ENCODE data around the gene POLE4. TPM values are rescaled to one million over a fixed set of nuclear protein-coding genes. Genes with fewer than 3 reads are reported as not detected.
A peak's percentile ranks its signal among the peaks of the same experiment; 100 is the strongest.

Gene POLE4, protein sequence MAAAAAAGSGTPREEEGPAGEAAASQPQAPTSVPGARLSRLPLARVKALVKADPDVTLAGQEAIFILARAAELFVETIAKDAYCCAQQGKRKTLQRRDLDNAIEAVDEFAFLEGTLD
- 46.1 and 55.3 TPM in 2 replicates for total RNA-seq

DNA sequence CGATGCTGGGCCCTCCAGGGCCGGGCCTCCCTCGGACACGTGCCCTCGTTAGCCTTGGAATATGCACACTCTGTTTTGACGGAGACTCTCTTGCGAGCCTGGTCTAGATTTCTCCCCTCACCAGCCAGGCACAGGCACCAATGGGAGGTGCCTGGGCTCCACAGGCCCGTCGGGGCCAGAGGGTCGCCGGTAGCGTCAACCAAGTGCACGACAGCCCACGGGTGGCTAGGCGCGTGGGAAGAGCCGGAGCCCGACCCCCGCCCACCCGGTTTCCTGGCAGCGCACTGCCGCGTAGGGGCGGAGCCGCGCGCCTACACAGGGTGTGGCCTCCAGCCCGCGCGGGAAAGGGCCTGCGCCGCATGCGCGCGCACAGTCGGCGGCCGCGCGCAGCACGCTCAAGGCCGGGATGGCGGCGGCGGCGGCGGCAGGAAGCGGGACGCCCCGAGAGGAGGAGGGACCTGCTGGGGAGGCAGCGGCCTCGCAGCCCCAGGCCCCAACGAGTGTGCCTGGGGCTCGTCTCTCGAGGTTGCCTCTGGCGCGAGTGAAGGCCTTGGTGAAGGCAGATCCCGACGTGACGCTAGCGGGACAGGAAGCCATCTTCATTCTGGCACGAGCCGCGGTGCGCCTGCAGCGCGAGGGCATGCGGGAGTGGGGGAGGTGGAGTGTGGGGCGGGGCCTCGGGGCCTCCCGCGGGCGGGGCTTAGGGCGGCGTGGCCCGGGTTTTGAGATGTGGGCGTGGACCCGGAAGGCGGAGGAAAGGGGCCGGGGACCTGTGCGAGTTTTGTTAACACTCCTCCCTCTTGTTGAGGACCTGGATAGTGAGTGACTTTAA lies at the start of gene POLE4:
TSS of gene POLE4 (plus strand) at position 370 of the 832 bp plus-strand sequence. CDS start at position 407, 37 bp downstream.
- Mint-ChIP-seq H3K9me3 (no peaks in the 10 kb centered on the region), H3K36me3 (ENCODE audit: low read depth) (peaks cover 63% of the 10 kb centered on the region), H3K27ac (peak within 1 kb of the TSS; percentile 86), H3K4me3 (ENCODE audit: low read depth) (peak within 1 kb of the TSS; percentile 79), H3K27me3 (ENCODE audit: low read depth) (no peaks in the 10 kb centered on the region), H3K4me1 (ENCODE audit: low read depth) (peaks cover 51% of the 10 kb centered on the region)
- intact Hi-C loops (cut with micrococcal nuclease), result loop anchor here (2.0 to 5.0 kb wide), 2 partner anchors 121 to 752 kb away; partner anchors contain the start of gene GCFC2
- DNase-seq (ENCODE audit: low spot score), result peak; percentile 90

DNA sequence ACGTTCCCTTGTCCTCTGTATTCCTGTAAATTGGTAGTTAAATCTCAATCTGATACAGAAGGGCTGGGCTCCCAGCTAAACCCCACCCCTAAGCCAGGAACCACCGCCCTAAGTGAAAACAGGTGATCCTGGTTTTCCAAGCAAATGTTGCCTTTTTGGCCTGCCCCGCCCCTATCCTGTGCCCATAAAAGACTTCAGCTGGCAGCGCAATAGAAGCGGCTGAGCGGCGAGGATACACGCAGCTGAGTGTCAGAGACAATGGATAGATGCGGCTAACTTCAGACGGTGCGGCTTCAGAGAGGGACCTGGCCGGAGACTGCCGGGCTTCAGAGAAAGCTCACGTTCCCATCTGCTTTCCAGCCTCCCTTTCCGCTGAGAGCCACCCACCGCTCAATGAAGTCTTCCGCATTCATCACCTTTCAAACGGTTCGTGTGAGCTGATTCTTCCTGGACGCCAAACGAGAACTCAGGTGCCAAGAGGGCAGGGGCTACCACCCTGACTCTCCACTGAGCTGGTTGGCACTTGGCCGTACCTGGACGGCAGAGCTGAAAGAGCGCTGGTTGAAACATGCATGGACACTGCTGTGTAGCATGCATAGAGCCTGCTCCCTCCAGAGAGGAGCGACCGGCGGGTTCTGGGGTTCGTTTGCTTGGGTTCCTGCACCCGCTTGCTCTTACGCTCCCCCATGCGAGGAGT lies 49.5 kb upstream of the POLE4 start:
- Mint-ChIP-seq H3K27ac (no peak overlapping the region), H3K4me3 (ENCODE audit: low read depth) (no peak overlapping the region), H3K36me3 (ENCODE audit: low read depth) (no peaks in the 10 kb centered on the region), H3K4me1 (ENCODE audit: low read depth) (peaks cover 5% of the 10 kb centered on the region), H3K9me3 (no peaks in the 10 kb centered on the region), H3K27me3 (ENCODE audit: low read depth) (peaks cover 29% of the 10 kb centered on the region)
- no peak for DNase-seq (ENCODE audit: low spot score)
- intact Hi-C loops (cut with micrococcal nuclease), result no loop called here

DNA sequence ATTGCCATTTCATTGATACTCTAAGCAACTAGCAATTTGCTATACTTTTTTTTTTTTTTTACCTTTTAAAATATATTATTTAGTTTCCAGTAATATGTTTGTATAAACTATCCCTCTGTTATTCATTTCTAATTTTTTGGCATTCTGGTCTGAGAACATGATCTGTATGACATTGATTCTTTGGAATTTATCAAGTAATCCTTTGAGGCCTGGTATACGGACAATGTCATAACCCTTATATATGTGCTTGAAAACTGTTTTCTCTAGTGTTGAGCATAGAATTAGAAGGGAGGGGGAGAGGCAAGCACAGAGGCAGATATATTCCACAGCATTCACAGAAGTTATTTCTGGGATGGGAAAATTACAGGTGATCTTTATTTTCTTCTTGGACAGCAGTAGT lies 48.2 kb upstream of the POLE4 start:
- peaks cover 8% of the 10 kb centered on the region for H3K4me1 Mint-ChIP-seq (ENCODE audit: low read depth)
- H3K27me3 Mint-ChIP-seq (ENCODE audit: low read depth), result peaks cover 38% of the 10 kb centered on the region
- H3K4me3 Mint-ChIP-seq (ENCODE audit: low read depth), result no peak overlapping the region
- intact Hi-C loops (cut with micrococcal nuclease), result loop anchor here (10.0 kb wide), 1 partner anchor 145 kb away; no protein-coding TSS in a partner anchor
- no peak for DNase-seq (ENCODE audit: low spot score)
- no peaks in the 10 kb centered on the region for H3K9me3 Mint-ChIP-seq
- H3K36me3 Mint-ChIP-seq (ENCODE audit: low read depth), result no peaks in the 10 kb centered on the region
- no peak overlapping the region for H3K27ac Mint-ChIP-seq

DNA sequence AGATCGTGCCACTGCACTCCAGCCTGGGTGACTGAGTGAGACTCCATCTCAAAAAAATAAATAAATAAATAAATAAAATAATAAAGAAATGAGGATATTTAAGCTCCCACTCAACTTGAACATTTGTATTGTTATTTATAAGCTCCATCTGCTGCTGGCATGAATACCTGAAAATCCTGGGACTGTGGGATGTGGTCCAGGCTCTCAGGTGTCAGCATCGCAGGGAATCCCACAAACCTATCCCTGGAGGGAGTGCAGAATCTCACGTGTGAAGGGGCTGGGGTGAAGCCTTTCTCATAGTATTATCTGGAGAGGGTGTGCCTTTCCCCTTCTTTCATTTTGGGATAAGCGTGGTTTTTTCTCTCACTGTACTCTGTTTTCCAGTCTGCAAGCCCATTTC lies 47.4 kb upstream of the POLE4 start:
- peaks cover 39% of the 10 kb centered on the region for H3K27me3 Mint-ChIP-seq (ENCODE audit: low read depth)
- intact Hi-C loops (cut with micrococcal nuclease), result loop anchor here (10.0 kb wide), 1 partner anchor 144 kb away; no protein-coding TSS in a partner anchor
- H3K9me3 Mint-ChIP-seq, result no peaks in the 10 kb centered on the region
- H3K36me3 Mint-ChIP-seq (ENCODE audit: low read depth), result no peaks in the 10 kb centered on the region
- no peak overlapping the region for H3K4me3 Mint-ChIP-seq (ENCODE audit: low read depth)
- no peak for DNase-seq (ENCODE audit: low spot score)
- H3K27ac Mint-ChIP-seq, result no peak overlapping the region
- H3K4me1 Mint-ChIP-seq (ENCODE audit: low read depth), result peaks cover 16% of the 10 kb centered on the region

DNA sequence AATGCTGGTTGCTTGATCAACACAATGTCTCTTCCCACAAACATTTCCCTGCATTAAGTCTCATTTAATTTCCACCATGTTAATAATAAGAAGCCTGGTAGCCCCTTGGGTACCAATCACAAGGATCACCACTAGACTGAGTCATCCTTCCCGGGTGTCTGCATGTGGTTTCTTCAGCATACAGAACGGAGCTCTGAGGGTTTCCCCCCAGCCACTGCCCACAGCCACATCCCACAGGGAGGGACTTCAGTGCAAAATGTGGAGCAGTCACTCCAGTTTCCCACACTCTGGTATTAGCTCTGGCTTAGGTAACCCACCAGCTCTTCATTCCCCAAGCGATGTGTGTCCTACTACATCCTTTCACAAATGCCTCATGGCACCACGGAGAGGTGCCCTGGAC lies 42.7 kb upstream of the POLE4 start:
- no peak overlapping the region for H3K4me3 Mint-ChIP-seq (ENCODE audit: low read depth)
- no peak for DNase-seq (ENCODE audit: low spot score)
- H3K27ac Mint-ChIP-seq, result no peak overlapping the region
- no peaks in the 10 kb centered on the region for H3K9me3 Mint-ChIP-seq
- no peaks in the 10 kb centered on the region for H3K36me3 Mint-ChIP-seq (ENCODE audit: low read depth)
- intact Hi-C loops (cut with micrococcal nuclease), result loop anchor here (10.0 kb wide), 1 partner anchor 139 kb away; no protein-coding TSS in a partner anchor
- H3K27me3 Mint-ChIP-seq (ENCODE audit: low read depth), result peaks cover 36% of the 10 kb centered on the region
- H3K4me1 Mint-ChIP-seq (ENCODE audit: low read depth), result peaks cover 13% of the 10 kb centered on the region

DNA sequence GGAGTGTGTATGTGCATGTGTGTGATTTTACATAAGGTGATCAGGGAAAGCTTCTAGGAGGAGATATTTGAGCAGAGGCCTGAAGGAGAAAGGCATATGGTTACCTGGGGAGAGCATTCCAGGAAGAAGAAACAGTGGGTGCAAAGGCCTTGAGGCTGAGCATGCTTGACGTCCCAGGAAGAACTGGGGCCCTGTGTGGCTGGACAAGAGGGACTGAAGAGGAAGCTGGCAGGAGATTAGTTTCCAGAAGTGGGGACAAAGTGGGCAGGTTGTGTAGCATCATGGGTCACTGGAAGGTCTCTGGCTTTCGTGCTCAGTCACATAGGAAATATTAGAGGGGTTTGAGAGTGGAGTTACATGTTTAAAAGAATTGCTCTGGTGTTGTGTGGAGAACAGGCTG lies 42.0 kb upstream of the POLE4 start:
- no peak for DNase-seq (ENCODE audit: low spot score)
- no peak overlapping the region for H3K4me3 Mint-ChIP-seq (ENCODE audit: low read depth)
- H3K27ac Mint-ChIP-seq, result no peak overlapping the region
- peaks cover 38% of the 10 kb centered on the region for H3K27me3 Mint-ChIP-seq (ENCODE audit: low read depth)
- no peaks in the 10 kb centered on the region for H3K9me3 Mint-ChIP-seq
- peaks cover 13% of the 10 kb centered on the region for H3K4me1 Mint-ChIP-seq (ENCODE audit: low read depth)
- H3K36me3 Mint-ChIP-seq (ENCODE audit: low read depth), result no peaks in the 10 kb centered on the region
- intact Hi-C loops (cut with micrococcal nuclease), result loop anchor here (10.0 kb wide), 1 partner anchor 138 kb away; no protein-coding TSS in a partner anchor

DNA sequence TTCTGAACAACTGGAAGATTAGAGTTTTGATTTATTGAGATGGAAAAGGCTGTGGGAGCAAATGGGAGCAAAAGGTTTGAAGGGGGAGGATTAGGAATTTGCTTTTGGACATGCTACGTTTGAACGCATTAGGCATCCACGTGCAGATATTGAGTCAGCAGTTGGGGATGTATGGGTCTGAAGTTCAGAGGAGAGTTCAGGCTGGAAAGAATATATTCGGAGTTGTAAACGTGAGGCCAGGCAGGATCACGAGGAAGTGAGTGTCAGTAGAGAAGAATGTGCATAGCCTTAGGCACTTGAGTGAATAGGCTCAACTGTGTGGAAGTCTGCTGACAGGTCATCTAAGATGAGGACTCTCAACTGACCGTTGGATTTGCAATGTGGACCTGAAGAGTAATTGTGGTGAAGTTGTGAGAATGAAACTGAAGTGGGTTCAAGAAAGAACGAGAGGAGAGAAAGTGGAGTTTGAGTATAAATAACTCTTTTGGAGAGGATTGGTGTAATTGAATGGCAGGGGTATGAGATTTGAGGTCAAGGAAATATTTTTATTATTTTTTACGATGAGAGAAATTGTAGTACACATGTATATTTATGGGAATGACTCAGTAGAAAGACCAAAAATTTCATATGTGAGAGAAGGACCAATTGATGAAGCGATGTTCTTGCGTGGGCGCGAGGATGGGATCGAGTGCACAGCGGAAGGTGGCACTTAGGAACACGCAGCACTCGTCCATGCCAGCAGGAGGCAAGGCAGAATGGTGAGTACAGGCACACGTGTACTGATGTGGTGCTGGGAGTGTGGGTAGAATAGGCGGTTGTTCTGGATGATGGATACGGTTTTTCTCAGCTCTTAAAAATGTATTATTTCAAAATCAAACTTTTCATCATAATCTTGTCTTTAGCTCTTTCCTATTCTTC lies 40.5 kb upstream of the POLE4 start:
- Mint-ChIP-seq H3K27ac (no peak overlapping the region), H3K4me3 (ENCODE audit: low read depth) (no peak overlapping the region), H3K36me3 (ENCODE audit: low read depth) (no peaks in the 10 kb centered on the region), H3K4me1 (ENCODE audit: low read depth) (peaks cover 13% of the 10 kb centered on the region), H3K27me3 (ENCODE audit: low read depth) (peaks cover 35% of the 10 kb centered on the region), H3K9me3 (no peaks in the 10 kb centered on the region)
- no peak for DNase-seq (ENCODE audit: low spot score)
- intact Hi-C loops (cut with micrococcal nuclease), result loop anchor here (10.0 kb wide), 1 partner anchor 137 kb away; no protein-coding TSS in a partner anchor

DNA sequence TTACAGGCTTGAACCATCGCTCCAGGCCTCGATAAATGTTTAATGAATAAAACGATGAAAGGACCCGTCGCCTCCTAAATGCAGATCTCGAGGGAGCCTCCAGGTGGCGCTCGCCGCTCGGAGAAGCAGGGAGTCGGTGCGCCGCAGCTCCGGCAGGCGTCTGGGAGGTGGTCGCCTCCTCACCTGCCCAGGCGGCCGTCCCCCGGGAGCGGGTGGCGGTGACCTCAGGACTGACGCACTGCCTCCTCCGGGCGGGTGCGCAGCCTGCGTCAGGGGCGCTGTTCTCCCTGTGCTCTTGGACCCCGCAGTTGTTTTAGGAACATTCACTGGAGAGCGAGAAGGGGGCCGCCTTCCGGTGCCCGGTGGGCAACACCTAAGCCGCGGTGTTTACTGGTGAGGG lies 38.6 kb upstream of the POLE4 start:
- Mint-ChIP-seq H3K4me1 (ENCODE audit: low read depth) (peaks cover 9% of the 10 kb centered on the region), H3K4me3 (ENCODE audit: low read depth) (no peak overlapping the region), H3K9me3 (no peaks in the 10 kb centered on the region), H3K36me3 (ENCODE audit: low read depth) (no peaks in the 10 kb centered on the region), H3K27me3 (ENCODE audit: low read depth) (peaks cover 22% of the 10 kb centered on the region), H3K27ac (no peak overlapping the region)
- intact Hi-C loops (cut with micrococcal nuclease), result loop anchor here (1.0 to 10.0 kb wide), 2 partner anchors 135 to 484 kb away; no protein-coding TSS in a partner anchor
- peak; percentile 51 for DNase-seq (ENCODE audit: low spot score)

DNA sequence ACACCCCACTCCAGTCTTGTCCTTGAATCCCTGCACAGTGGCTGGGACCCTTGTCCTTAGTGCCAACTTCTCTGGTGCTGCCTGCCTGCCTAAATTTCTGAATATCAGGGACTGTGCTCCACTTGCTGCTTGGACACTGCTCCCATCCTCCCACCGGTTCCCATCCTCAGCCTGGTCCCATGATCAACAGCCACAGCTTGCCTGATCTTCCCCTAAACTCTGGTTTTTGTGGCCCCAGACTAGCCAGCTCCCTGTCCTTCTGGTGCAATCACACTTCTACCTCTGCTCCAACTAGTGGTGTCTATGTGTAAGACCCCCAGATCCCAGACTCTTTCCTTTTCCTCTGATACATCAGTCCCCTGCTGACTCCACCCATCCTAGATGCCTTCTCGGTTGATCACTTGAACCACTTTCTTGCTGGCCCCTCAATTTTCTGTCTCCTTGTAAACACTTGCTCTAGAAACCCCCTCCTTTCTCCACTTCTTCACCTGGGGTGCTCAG lies 37.2 kb upstream of the POLE4 start:
- Mint-ChIP-seq H3K9me3 (no peaks in the 10 kb centered on the region), H3K4me1 (ENCODE audit: low read depth) (no peaks in the 10 kb centered on the region), H3K27me3 (ENCODE audit: low read depth) (peaks cover 19% of the 10 kb centered on the region), H3K27ac (no peak overlapping the region), H3K36me3 (ENCODE audit: low read depth) (no peaks in the 10 kb centered on the region), H3K4me3 (ENCODE audit: low read depth) (no peak overlapping the region)
- DNase-seq (ENCODE audit: low spot score), result no peak
- intact Hi-C loops (cut with micrococcal nuclease), result no loop called here

DNA sequence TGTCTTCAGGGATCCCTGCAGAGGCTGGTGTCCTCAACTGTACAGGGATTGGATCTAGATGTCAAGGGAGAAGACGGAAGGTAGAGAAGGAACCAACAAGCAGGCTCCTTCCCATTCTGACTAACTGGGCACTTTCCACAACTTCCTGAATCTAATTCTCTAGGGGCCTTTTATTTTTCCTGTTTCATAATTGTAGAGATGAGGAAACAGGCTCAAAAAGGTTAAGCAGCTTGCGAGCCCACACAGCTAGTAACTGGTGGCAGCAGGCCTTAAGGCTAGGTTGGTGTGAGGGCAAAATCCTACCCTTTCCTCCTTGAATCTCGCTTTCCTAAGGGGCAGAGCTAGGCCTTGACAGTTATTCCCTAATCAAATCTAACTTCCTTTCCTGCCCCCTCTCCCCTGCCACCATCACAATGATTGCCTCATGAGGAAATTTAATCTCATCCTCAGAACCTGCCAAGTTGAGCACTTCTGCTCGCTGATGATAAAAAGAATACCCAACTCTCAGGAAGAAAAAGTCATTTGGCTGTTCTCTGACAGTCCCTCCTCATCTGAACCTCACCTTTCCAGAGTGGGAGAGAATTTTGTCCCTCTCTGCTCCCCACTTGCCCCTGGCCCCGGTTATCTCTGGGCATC lies 35.7 kb upstream of the POLE4 start:
- no peak for DNase-seq (ENCODE audit: low spot score)
- H3K4me1 Mint-ChIP-seq (ENCODE audit: low read depth), result no peaks in the 10 kb centered on the region
- no peak overlapping the region for H3K4me3 Mint-ChIP-seq (ENCODE audit: low read depth)
- H3K36me3 Mint-ChIP-seq (ENCODE audit: low read depth), result no peaks in the 10 kb centered on the region
- H3K9me3 Mint-ChIP-seq, result no peaks in the 10 kb centered on the region
- H3K27ac Mint-ChIP-seq, result no peak overlapping the region
- peaks cover 11% of the 10 kb centered on the region for H3K27me3 Mint-ChIP-seq (ENCODE audit: low read depth)
- intact Hi-C loops (cut with micrococcal nuclease), result no loop called here

DNA sequence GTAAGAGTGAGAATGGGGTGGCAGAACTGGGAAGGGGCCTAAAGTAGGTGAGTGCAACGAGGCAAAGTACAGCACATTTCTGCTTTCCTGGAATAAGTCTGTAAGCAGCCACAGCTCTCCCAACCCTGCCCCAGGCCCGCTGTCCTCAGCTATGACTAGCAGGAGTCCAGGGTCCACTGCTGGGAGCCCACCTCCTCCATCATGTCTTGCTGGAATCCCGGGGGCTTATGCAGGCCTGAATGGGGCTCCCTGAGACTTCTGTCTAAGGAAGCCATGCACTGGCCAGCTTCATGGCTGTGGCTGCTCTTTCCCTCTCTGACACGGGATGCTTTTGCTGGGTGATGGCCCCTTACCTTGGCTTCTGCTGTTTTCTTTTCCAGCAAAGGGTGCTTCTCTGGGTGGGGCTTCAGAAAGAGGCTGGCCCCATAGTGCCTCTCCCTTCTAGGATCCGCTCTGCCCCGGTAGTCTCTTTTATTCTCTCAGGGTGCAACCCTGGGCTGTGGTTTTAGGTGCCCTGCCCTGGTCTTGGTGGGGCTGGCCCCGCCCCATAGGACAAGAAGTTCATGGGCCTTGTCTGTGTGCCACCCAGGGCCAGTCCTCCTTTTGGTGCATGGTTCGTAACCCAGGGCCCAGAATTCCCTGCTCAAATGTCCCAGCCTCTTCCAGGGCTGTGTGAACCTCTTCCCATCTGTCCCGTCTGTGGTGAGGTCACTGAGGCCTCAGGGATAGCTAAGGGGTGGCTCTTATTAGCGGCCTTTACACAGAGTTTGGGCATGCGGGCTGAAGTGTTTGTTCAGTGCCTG lies 33.8 kb upstream of the POLE4 start:
- Mint-ChIP-seq H3K9me3 (no peaks in the 10 kb centered on the region), H3K27me3 (ENCODE audit: low read depth) (peaks cover 4% of the 10 kb centered on the region), H3K4me1 (ENCODE audit: low read depth) (no peaks in the 10 kb centered on the region), H3K4me3 (ENCODE audit: low read depth) (no peak overlapping the region), H3K27ac (no peak overlapping the region), H3K36me3 (ENCODE audit: low read depth) (peaks cover 7% of the 10 kb centered on the region)
- no peak for DNase-seq (ENCODE audit: low spot score)
- intact Hi-C loops (cut with micrococcal nuclease), result no loop called here
